Right lobe of liver (tissue), 6 donors: ENCODE measurements around the gene SMARCA5. TPM values are rescaled to one million over a fixed set of nuclear protein-coding genes. Genes with fewer than 3 reads are reported as not detected.

Experiments used
- ATAC-seq, 4 donors: fragments of 200-7000 bp; cut with Tn5 transposase; one replicate each; pipeline ENCODE4 v1.9.1; 2020; ENCODE audit warnings: mild to moderate bottlenecking in 4 of 4, moderate library complexity in 4 of 4
- DNase-seq, 3 donors: peaks; one replicate each; pipeline ENCODE4 v3.0.0-alpha.2; 2020
- H3K27ac ChIP-seq, 3 donors: fragments of 200-600 bp; one replicate each; pipeline ENCODE4 v1.8.0; 2022
- H3K27me3 ChIP-seq, 2 donors: fragments of 200-600 bp; one replicate each; pipeline ENCODE4 v1.8.0; 2022
- H3K36me3 ChIP-seq, 4 donors: fragments of 200-600 bp; sonication (generic) in 1 of 4; one replicate each; pipeline versions ENCODE4 v1.5.1 to v1.8.0; 2017 to 2022; ENCODE audit warnings: control low read depth in 1 of 4
- H3K4me1 ChIP-seq, 4 donors: fragments of 200-600 bp; sonication (generic) in 1 of 4; one replicate each; pipeline versions ENCODE4 v1.5.1 to v1.8.0; 2017 to 2022; ENCODE audit warnings: control low read depth in 1 of 4
- H3K4me3 ChIP-seq, 3 donors: fragments of 200-600 bp; one replicate each; pipeline ENCODE4 v1.8.0; 2022
- H3K9me3 ChIP-seq, 4 donors: fragments of 200-600 bp; sonication (generic) in 1 of 4; one replicate each; pipeline versions ENCODE4 v1.5.1 to v1.8.0; 2017 to 2022; ENCODE audit warnings: control low read depth in 1 of 4
- POLR2A ChIP-seq: fragments of 450-650 bp; IDR thresholded peaks from one replicate; pipeline ENCODE4 v1.6.1; 2017; ENCODE audit warnings: antibody characterized with exemption, mild to moderate bottlenecking
- WGBS: methylation state at CpG from one replicate; pipeline ENCODE4 v1.1.6; 2018; ENCODE audit warnings: low coverage, low lambda C conversion rate; ENCODE audit not compliant: insufficient coverage; ENCODE audit errors: missing lambda C conversion rate; 5-methylcytosine and 5-hydroxymethylcytosine counted together
- intact Hi-C, 2 donors: fragments of 100-400 bp; cut with DNase I; formaldehyde crosslinking; loops; one replicate each; pipeline versions ENCODE4 v1.11.2 to v1.14.1; 2022
- long read RNA-seq: library from polyadenylated mRNA; unstranded; transcript quantifications from one replicate; pipeline ENCODE4 v2.0.0, GENCODE V29; 2019
- total RNA-seq, 6 experiments: library from RNA; depleted of rRNA in 2 of 6; stranded (reverse); fragments of >200 nt in 2 of 6; fragmentation: NEBNext Ultra II Directional in 3 of 6; extraction: Animal tissue kit (Norgen Biotek cat#: 25700) in 3 of 6; gene quantifications; one replicate each; pipeline versions ENCODE4 v1.1.0 to v1.2.4, GENCODE V29; 2016 to 2023
- TF ChIP-seq, protein P1 (sequence below), 4 donors: fragments of 200-600 bp in 3 of 4; fragments of 450-650 bp in 1 of 4; IDR thresholded peaks; one replicate each; pipeline versions ENCODE4 v1.5.1 to v1.8.0; 2016 to 2022; ENCODE audit warnings: antibody characterized with exemption in 4 of 4, mild to moderate bottlenecking in 2 of 4
- donor health status: DM: no; HTN: yes; CAD: no.
- donor health status: DM: no; HTN: no; CAD: no.
- donor health status: DM: no; HTN: no; CAD: no.
- donor health status: DM: no; HTN: yes; CAD: no.
- donor health status: DM: no; HTN: yes; CAD: no.

Gene SMARCA5, protein sequence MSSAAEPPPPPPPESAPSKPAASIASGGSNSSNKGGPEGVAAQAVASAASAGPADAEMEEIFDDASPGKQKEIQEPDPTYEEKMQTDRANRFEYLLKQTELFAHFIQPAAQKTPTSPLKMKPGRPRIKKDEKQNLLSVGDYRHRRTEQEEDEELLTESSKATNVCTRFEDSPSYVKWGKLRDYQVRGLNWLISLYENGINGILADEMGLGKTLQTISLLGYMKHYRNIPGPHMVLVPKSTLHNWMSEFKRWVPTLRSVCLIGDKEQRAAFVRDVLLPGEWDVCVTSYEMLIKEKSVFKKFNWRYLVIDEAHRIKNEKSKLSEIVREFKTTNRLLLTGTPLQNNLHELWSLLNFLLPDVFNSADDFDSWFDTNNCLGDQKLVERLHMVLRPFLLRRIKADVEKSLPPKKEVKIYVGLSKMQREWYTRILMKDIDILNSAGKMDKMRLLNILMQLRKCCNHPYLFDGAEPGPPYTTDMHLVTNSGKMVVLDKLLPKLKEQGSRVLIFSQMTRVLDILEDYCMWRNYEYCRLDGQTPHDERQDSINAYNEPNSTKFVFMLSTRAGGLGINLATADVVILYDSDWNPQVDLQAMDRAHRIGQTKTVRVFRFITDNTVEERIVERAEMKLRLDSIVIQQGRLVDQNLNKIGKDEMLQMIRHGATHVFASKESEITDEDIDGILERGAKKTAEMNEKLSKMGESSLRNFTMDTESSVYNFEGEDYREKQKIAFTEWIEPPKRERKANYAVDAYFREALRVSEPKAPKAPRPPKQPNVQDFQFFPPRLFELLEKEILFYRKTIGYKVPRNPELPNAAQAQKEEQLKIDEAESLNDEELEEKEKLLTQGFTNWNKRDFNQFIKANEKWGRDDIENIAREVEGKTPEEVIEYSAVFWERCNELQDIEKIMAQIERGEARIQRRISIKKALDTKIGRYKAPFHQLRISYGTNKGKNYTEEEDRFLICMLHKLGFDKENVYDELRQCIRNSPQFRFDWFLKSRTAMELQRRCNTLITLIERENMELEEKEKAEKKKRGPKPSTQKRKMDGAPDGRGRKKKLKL
- total RNA-seq: 10 to 100 TPM in 5 of 6 experiments, 1 to 10 TPM in 1; 7.8 to 24.1 (median 16.7) TPM
- long read RNA-seq, partial matches to known transcripts: 13 of 14 reads
- long read RNA-seq, other reads (novel, unspliced or antisense): 1 of 14 reads

DNA sequence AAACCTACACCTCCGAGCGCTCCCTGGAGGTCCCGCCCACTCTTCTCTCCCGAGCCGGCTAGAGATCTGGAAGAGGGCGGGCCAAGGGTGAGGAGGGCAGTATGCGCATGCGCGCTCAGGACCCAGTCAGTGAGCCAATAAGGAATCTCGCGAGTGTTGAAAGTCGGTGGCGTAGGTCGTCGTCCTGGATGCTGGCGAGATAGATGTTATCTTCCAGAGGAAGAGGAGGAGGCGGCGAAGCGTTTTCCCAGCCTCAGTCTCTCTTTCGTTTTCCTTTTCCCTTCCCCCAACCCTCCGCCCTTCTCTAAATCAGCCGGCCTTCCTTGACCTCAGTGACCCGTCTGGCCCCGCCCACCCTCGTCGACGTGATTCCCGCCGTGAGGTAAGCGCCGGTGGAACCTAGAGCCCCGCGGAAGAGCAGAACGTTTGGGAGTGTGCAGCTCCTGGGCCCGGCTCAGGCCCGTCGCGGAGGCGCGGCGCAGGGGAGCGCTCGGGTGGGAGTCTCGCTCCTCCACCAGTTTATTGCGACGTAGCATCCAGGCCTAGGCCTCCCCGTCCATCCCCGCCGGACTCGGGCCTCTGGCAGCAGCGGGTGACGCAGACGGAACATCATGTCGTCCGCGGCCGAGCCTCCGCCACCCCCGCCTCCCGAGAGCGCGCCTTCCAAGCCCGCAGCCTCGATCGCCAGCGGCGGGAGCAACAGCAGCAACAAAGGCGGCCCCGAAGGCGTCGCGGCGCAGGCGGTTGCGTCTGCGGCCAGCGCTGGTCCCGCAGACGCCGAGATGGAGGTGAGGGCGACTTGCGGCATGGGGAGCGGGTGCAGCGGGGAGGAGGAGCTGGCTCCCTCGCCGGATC, at the start of gene SMARCA5:
Gene SMARCA5, plus strand, starts transcription at position 389 of the 855 bp plus-strand sequence. Its CDS starts 223 bp downstream, at position 612.
- H3K9me3 ChIP-seq: no peaks in the 10 kb centered on the region
- 0% methylated on average over 42 of the region's 86 CpGs for WGBS
- H3K27ac ChIP-seq: peak within 1 kb of the TSS; percentile 90 to 95 (median 94)
- DNase-seq (peak; percentile 98), ATAC-seq (peak; percentile 93 to 97 (median 95))
- intact Hi-C loops: no loop called here
- H3K4me1 ChIP-seq: peaks cover 0 to 10% (median 0%) of the 10 kb centered on the region in 4 donors
- H3K27me3 ChIP-seq: no peaks in the 10 kb centered on the region
- peaks cover 0 to 11% (median 0%) of the 10 kb centered on the region in 4 donors for H3K36me3 ChIP-seq
- H3K4me3 ChIP-seq: peak within 1 kb of the TSS; percentile 77 to 86 (median 86)
- peak; percentile 91 for TF ChIP-seq POLR2A
- TF ChIP-seq, protein P1, sequence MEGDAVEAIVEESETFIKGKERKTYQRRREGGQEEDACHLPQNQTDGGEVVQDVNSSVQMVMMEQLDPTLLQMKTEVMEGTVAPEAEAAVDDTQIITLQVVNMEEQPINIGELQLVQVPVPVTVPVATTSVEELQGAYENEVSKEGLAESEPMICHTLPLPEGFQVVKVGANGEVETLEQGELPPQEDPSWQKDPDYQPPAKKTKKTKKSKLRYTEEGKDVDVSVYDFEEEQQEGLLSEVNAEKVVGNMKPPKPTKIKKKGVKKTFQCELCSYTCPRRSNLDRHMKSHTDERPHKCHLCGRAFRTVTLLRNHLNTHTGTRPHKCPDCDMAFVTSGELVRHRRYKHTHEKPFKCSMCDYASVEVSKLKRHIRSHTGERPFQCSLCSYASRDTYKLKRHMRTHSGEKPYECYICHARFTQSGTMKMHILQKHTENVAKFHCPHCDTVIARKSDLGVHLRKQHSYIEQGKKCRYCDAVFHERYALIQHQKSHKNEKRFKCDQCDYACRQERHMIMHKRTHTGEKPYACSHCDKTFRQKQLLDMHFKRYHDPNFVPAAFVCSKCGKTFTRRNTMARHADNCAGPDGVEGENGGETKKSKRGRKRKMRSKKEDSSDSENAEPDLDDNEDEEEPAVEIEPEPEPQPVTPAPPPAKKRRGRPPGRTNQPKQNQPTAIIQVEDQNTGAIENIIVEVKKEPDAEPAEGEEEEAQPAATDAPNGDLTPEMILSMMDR (IDR thresholded peaks at IDR 0.05): no peak

DNA sequence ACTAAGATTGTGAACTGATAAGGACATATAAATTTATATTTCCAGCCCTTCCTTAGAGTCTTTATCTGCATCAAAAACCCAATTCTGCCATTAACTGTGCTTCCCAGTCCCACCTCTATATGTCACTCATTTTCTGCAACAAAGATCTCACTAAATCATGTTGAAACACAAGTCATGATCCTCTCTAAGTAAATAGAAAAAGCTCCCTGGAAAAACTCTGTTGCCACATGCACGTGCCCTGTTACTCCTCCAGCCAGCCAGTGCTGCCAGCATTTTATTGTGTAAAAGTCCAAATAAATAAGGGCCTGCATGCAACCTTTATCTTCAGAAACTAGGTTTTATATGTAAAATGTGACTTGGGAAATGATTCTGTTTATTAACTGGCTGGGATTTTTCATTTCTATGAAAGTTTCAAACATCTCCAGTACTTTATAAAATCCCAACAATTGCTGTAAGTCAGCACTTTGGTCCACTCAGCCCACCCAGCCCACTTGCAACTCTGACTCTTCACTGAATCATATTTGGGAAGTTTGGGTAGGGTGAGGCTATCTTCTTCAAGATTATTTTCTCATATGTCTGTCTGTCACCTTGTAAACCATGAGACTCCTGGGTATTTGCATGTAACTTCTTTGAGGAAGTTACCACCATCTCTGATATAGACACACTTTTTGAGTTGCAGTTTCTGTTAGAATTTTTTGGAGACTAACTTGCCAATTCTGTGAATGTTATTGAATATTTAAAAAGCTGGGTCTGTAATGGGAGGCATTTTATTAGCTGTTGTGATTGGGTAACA, 40.0 kb upstream of the SMARCA5 start:
- H3K4me1 ChIP-seq: peaks cover 0 to 9% (median 0%) of the 10 kb centered on the region in 4 donors
- intact Hi-C loops: no loop called here
- WGBS: 26% methylated on average over 1 of the region's 1 CpG
- TF ChIP-seq, protein P1 (IDR thresholded peaks at IDR 0.05): peak in 3 of 4 donors; percentile 7 to 38 (median 17)
- no peak for TF ChIP-seq POLR2A
- no peaks in the 10 kb centered on the region for H3K27me3 ChIP-seq
- no peak overlapping the region for H3K27ac ChIP-seq
- H3K36me3 ChIP-seq: peaks cover 0 to 15% (median 1%) of the 10 kb centered on the region in 4 donors
- peak in 2 of 3 donors; percentile 67 to 75 for DNase-seq
- no peaks in the 10 kb centered on the region for H3K9me3 ChIP-seq
- ATAC-seq: peak; percentile 87 to 95 (median 90)
- H3K4me3 ChIP-seq: no peak overlapping the region

DNA sequence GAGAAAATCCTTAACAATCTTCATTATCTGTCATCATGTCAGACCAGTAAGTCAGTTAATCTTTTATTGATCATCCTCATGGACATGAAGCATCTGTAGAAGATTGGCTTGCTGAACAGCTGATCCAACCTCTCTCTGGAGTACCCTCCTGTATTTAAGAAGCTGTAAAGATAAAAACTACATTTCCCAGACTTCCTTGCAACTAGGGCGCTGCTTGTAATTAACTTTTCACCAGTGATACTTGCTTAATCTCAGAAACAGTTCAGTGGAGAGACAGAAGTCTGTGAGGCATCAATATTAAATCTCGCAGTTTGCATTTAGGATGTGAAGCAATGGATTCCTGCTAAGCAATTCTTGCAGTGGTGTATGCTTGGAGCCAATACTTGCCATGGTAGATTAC, 36.0 kb upstream of the SMARCA5 start:
- no peaks in the 10 kb centered on the region for H3K9me3 ChIP-seq
- intact Hi-C loops: no loop called here
- 85% methylated on average over 2 of the region's 2 CpGs for WGBS
- H3K36me3 ChIP-seq: no peaks in the 10 kb centered on the region
- no peak overlapping the region for H3K27ac ChIP-seq
- ATAC-seq (no peak), DNase-seq (no peak)
- peaks cover 0 to 9% (median 0%) of the 10 kb centered on the region in 4 donors for H3K4me1 ChIP-seq
- no peak for TF ChIP-seq POLR2A
- TF ChIP-seq, protein P1 (IDR thresholded peaks at IDR 0.05): no peak
- no peak overlapping the region for H3K4me3 ChIP-seq
- no peaks in the 10 kb centered on the region for H3K27me3 ChIP-seq
